Transverse colon (tissue), 4 donors: ENCODE results near the gene MKRN2.

ENCODE experiments used
- CTCF ChIP-seq, 5 experiments: fragments of 200-600 bp in 3 of 5; fragments of 450-650 bp in 2 of 5; sonication (generic) in 3 of 5; IDR thresholded peaks; 1 replicate in 2 of 5; 2 replicates in 3 of 5; pipeline ENCODE4 v1.5.1; 2016 to 2017; ENCODE audit warnings: antibody characterized with exemption in 5 of 5, inconsistent platforms in 3 of 5, mild to moderate bottlenecking in 2 of 5, moderate library complexity in 1 of 5
- POLR2A ChIP-seq: fragments of 450-650 bp; IDR thresholded peaks from one replicate; pipeline ENCODE4 v1.6.1; 2016; ENCODE audit warnings: antibody characterized with exemption, mild to moderate bottlenecking, moderate library complexity
- POLR2AphosphoS5 ChIP-seq, 3 donors: sonication (generic); formaldehyde crosslinking; IDR thresholded peaks; one replicate each; pipeline ENCODE4 v1.6.1; 2016; ENCODE audit warnings: antibody characterized with exemption in 3 of 3

GRCh38 chr3:12613250-12613649 is 56.4 kb downstream of the MKRN2 start:
- TF ChIP-seq POLR2AphosphoS5 (IDR thresholded peaks at IDR 0.05) (no peak), CTCF (IDR thresholded peaks at IDR 0.05) (no peak), POLR2A (no peak)
